Stimulated activated naive CD8-positive, alpha-beta T cell treated with anti-CD3 and anti-CD28 coated beads, Interleukin-15, Interleukin-2, amounts not matched to agents 100 U/mL and 50 U/mL, for 24 hours (primary cell): ENCODE results near the gene CCDC82.

ENCODE experiments used
- ATAC-seq: fragments of 150-1000 bp; cut with Tn5 transposase; one replicate; pipeline ENCODE4 v1.10.0; 2021
- DNase-seq: peaks from one replicate; pipeline ENCODE4 v3.0.0; 2021

The CCDC82 gene

DNA sequence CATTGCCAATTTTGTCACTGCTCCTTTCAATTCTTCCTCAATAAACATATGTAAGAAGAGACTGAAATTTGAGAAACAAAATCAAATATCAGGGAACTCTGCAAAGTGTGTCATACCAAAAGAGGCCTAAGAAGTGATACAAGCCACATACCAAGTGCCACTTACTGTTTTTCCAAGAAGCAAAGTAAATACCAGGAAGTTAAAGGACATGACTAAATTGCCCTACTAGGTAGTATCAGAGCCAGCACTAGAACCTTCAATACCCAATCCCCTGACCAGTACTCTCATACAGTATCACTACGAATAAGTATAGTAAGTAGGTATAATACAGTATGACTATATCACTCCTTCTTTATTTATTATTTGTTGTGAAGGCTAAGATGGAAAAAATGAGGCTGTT is 60.3 kb downstream of the CCDC82 start:
- ATAC-seq (peak; percentile 83), DNase-seq (no peak)

DNA sequence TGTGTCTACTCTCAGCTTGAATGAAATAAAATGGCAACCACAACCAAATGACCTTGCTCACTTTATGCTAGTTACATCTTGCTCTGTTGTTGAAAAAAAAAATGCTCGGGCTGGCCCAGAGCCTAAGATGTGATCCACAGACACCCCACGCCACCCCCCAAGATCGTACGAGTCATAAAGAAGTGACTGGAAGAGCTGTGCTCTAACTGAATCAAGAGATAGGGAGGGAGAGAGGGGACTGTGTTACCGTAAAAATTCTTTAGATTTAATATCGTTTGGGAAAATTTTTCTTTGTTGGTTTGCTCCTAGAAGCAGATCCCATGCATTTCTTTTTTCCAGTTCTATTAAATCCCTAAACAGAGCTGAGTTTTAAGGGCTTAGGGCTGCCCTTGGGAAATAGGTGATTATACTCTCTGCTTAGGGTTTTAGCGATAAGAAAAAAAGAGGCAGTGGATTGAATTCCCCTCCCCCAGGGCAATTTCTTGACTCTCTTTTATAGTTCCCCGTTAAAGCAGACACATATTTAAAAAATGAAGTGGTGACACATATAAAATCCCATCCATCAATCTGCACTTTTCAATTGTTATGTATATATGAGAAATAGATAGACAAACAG is 61.2 kb downstream of the CCDC82 start:
- no peak for ATAC-seq

DNA sequence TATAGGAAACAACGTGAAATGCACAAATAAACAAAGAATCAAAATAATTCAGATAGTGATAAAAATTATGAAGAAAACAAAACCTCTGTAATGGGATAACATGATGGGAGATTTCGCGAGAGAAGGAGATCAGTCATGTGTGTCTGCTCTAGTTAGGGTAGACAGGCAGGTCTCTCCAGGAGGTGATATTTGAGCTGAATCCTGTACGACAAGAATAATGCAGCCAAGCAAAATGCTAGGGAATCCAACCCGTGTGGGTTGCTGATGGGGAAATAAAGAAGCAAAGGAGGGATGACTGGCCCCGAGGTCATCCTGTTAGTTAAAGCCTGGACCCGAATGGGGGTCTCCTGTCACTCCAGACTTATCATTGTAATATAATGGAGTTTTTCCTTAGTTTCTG is 62.8 kb downstream of the CCDC82 start:
- no peak for DNase-seq
- ATAC-seq: no peak

More for the DNA sequence above, 61.2 kb downstream of the CCDC82 start:
- no peak for DNase-seq

DNA sequence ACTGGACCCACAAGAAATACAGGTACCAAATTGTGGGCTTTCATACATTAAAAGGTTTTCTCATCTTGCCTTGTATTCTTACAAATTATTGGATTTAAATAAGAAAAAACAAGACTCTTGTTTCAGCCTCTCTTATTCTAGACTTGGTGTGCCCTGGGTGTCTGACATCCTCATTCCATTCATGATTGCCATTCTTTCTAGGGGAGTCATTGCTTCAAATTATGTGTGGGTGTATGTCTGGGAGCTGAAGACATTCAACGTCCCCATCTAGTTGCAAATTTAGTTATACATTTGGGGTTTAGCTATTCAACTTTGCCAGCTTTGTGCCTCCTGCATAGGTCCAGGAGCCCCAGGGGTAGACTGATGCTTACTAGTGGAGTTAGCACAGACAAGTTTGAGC is 64.8 kb downstream of the CCDC82 start:
- DNase-seq (no peak), ATAC-seq (no peak)

DNA sequence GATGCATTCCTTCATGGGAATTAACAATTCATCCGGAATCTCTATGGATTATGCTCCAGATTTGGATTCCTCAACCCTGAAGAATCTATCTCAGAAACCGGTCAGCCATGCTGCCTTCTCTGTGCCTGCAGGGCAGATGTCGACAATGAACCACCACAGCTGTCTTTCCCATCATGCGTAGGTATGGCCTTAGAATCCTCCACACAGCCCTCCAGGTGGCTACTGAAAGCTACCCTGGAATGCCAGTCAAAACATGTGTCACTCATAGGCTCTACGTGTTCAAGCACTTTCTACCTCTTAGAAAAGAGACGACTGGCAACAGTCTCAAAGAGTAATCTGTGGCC is 66.1 kb downstream of the CCDC82 start:
- ATAC-seq (no peak), DNase-seq (no peak)

DNA sequence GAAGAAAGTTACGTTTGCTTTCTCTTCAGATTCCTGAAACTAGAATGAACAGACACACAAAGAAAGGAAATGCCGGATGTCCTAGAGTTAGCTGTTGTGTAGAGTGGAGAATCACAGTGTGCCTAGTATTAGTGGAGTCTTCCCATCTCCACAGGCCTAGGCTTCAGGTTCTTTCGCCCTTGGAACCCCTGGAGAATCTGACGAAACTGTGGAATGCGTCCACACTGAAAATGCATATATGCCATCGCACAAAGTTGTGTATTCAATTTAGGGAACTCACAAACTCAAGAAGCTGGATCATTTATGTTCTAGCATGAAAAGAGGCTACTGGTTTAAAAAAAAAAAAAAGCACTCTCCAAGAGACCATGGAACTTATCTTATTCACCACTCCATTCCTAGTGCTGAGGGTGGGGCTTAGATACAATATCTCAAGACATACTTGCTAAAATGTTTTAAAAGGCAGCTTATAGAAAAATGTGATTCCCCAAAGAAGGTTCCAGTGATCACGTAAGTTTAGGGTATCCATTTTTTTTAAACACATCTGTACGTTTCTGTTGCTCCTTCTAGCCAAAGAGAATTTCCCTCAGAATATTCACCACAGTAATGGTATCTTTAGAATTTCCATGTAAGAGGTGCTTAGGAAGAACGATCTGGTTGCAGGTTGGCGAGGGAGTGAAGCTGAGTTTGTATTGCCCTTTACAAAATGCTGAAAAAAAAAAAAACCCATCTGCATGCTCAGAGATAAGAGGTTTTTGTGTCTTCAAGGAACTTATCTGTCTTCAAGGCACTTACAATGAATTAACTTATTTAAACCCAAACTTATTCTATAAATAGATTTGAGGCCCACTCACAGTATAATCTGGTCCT is 66.7 kb downstream of the CCDC82 start:
- no peak for DNase-seq
- ATAC-seq: no peak

DNA sequence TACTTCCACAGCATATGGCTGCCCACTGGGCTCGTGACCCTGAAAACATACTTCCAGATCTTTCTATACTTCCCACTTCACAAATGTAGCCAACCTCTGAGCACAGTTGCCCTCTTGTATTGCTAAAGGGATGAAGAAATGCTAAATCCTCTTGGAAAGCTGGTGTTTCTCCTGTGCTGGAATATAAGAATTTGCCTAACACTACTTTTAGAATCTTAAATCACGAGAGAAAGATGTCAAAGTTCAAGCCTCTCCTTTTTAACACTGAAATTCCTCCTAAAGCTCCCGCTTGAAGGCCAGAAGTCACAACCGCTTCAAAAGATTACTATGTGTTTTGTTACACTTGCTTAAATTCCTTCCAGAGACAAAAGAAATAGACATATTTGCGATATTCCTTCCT is 68.6 kb downstream of the CCDC82 start:
- DNase-seq (no peak), ATAC-seq (no peak)

DNA sequence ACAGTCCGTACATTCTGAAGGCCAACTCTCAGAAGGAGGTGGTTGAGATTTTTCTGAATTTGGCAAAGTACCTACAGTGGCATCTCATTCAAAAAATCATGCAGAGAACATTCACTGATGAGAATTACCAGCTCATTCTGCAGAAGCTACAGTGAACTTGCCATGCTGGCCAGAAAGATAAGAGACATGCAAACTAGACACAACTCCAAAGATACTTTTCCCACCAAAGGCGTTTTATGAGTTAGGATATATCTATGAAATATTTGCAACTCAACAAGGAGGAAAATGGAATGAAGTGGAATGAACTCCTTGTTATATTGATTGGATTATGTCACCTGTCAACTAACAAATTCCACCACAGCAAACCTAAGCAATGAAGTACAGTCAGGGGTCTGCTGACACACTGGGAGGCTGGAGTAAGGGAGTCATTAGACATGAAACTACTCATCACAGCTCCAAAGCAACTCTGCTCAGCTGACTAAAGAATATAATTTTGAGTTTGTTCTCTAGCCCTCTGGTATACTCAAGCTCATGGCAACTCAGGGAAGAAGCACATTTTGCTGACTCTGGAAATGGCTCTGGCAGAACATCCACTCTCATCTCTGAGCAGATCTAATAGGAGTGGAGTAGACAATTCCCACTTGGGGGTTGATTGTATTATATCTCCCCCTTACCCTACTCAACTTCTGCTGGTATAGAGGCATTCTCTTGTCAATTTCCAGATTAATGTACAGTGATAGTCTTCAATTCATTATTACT is 69.6 kb downstream of the CCDC82 start:
- peak; percentile 53 for ATAC-seq

DNA sequence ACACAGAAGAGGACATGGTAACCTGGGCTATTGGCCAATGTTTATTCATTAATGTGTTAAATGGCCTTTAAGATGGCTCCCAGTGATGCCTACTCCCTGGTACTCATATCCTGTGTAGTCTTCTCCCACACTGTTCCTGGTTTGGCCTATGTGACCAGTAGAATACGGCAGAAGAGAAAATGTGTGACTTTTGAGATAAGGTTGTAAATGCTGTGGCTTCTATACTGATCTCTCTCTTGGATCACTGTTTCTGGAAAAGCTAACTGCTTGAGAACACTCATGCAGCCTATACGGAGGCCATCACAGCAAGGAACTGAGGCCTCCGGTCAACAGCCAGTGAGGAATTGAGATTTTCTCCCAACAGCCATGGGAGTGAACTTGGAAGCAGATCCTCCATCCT is 70.9 kb downstream of the CCDC82 start:
- ATAC-seq (no peak), DNase-seq (no peak)

More for the DNA sequence above, 69.6 kb downstream of the CCDC82 start:
- no peak for DNase-seq

DNA sequence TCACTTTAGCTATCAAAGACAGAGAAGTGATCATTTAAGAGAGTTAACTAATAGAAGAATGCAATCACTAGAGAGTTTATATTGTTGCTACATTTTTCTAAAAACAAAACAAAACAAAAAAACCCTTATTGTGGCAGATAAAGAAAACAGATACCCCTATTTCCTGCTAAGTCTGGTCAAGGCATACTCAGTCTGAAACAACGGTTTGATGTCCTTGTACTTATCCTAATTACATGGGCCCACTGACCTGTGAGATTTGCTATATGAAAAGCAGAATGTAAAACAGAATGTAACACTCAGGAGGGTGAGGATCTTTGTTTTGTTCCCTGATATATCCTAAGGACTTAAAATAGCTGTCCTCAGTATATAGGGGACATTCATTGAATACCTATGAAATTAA is 71.3 kb downstream of the CCDC82 start:
- ATAC-seq (no peak), DNase-seq (no peak)

DNA sequence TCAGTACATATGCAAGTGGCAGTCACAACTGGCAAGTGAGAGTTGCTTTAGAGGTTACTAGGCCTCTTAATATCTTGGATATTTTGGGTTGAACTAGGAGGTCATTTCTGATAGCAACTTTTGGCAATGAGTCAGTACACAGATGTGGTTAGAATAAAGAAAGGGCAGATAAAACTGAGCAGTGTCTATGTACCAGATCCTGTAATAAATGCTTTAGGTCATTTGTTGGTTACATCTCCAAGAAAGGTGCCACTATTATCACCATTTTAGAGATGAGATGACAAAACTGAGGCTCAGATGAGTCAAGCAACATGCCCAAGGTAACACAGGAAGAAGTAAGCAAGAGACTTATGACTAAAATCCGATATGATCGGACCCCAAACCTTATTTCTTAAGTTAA is 71.7 kb downstream of the CCDC82 start:
- peak; percentile 55 for ATAC-seq

DNA sequence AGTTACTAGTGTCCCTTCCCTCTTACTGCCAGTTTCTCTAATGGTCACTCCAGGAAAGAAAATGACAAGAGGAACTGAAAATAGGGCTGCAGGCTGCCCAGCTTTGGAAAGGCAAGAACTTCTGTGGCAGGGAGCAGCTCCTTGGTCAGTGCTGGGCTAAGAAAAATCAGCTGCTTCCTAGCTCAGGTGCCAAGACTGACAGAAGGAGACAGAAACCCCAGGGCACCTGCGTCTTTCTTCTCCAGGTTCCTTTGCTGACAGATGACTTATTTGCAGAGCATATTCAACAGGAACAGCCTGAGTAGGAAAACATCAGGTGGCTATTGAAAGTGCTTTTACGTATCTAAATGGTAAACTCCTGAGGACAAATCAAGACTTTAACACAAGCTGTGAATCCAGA is 72.1 kb downstream of the CCDC82 start:
- DNase-seq (no peak), ATAC-seq (no peak)

More for the DNA sequence above, 71.7 kb downstream of the CCDC82 start:
- no peak for DNase-seq

DNA sequence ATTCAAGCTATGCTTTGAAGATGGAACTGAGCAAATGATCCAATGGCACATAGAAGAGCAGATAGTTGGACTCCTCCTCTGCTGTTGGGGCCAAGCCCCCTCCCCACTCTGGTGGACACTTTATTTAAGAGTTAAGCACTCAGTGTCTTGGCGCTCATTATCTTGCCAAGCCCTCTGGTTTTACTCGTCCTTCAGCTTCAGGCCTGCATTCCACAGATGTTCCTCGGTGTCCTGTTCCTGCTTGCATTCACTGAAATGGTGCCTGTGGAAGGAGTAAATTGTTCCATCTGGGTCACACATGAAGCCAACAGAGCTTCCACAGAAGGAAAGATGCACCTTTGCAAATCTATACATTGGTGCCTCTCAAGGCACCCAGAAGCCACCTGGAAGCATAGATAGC is 72.8 kb downstream of the CCDC82 start:
- ATAC-seq (no peak), DNase-seq (no peak)

DNA sequence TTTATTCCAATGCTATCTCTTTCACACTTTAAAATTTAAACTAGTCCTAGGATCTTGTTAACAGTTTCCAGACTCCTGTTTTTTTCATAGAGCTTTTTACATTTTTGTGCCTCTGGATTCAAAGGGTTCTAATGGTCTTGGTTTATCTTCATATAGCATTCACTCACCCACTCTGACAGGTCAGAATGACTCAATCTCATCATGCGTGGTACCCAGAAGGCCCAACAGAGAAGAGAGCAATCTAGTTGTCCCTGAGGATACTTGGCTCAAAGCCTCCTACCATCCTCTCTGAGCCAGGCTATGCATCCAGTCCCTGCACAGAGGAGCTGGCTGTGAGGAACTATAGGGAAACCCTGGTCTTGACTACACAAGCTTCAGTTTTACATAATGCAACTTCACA is 74.2 kb downstream of the CCDC82 start:
- DNase-seq (no peak), ATAC-seq (no peak)

DNA sequence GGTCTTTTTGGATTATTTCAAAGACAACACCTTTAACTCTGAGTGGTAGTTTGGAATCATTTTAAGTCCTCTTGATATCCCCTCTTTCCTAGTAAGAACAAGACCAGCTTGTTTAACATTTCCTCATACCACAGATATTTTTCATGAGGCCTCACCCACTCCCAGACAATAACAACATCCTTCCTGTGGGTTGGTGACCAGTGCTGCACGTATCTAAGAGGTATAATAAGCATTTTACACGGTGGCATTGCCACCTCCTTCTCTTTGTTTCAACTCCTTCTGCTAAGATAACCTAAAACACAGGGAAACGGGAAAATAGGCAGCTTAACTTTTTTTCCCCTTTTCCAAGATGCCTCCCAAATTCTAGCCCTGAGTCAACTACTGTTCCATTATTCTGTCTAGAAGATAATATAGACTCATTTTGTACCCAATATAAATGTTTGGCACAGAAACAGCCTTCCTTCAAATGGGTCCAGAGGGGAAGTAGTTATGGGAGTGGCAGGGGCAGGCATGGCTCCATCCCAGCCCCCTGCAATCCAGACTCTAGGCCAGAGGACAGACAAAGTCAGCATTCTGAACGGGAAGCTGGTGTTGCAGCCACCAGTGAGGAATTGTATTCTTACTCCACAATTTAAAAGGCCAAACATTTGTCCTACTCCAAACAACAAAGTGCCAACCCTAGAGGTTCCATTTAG is 75.2 kb downstream of the CCDC82 start:
- ATAC-seq (peak; percentile 33), DNase-seq (no peak)

DNA sequence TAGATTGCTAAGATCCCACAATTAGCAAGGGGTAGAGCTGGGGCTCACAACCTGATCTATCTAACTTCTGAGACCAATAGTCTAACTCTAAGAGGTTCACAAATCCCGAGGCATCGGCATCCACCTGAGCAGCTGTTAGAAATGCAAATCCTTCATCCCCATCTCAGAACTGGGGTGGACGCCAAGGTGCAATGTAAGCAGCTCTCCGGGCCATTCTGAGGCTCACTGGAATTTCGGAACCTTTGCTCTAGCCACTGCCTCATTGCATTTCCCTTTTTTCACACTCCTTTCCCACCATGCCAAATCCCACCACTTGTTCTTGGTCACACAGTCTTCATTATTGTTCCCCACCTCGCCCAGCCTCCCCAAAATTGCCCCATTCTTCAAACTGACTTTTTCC is 76.5 kb downstream of the CCDC82 start:
- DNase-seq (no peak), ATAC-seq (no peak)

DNA sequence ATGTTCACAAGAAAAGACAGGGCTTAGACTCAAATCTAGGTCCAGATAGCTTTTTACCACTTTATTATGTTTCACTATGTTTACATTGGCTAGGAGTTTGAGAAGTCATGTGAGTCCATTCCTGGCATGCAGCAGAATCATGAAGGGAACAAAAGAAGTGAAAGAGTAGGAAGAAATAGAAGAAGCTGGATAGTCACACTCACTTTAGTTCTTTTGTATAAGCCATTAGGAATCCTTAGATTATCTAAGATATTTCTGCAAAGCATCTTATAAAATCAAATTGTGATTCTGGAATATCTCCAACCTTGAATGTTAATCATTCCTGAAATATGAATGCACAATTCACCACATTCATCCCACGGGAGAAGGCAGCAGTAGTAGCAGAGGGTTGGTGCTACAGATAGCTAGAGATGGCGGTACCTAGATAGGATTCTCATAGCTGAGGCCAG is 78.6 kb downstream of the CCDC82 start:
- ATAC-seq: no peak
- DNase-seq: no peak

DNA sequence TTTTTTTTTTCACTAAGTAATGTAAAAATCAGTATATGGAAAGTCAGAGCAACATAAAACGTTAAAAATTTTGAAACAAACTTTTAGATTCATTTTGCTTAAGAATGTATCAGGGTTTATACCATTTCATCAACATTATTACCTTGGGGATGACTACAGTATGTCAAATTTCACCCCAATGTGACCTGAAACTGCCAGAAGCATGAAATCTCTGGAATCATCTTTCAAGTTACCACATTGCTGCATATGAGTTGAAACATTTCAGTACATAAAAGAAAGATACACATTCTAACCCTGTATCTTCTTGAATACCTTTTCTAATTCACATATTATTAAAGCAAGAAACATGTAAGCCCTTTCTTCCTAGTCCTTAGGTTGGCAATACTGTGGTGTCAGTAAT is 79.5 kb downstream of the CCDC82 start:
- DNase-seq: no peak
- no peak for ATAC-seq

DNA sequence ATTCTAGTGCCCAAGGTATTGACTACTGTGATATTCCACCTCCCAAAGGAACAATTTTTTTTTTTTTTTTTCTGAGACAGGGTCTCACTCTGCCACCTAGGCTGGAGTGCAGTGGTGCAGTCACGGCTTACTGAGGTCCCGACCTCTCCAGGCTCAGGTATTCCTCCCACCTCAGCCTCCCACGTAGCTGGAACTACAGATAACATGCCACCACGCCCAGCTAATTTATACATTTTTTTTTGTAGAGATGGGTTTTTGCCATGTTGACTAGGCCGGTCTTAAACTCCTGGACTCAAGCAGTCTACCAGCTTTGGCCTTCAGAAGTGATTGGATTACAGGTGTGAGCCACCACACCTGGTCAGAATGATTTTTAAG is 80.1 kb downstream of the CCDC82 start:
- ATAC-seq (no peak), DNase-seq (no peak)

DNA sequence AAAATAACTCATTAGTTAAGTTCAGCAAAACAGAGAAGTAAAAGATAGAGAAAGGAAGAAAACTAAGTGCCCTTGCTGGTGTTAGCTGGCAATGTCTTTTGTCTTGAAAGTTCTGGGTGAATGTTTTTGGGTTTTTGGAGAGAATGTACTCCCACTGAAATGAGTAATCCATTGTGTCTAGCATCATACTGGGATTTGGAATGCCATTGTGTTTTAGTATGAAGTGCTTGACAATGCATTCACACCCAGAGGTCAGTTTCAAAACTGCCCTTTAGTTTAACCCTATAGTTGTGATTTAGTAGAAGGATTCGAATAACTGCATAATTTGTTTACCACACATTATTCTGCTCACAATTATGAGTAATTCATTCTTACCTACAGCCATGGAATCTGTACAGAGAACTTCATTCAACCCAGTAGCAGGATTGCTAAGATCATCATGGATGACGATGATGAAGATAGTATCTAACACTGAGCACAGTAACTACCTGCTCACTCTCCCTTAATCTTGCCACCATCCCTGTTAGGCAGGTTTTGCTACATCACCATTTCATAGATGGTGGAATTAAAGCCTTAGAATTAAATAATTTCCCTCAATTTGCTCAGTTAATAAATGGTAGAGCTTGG is 80.6 kb downstream of the CCDC82 start:
- DNase-seq (no peak), ATAC-seq (no peak)

DNA sequence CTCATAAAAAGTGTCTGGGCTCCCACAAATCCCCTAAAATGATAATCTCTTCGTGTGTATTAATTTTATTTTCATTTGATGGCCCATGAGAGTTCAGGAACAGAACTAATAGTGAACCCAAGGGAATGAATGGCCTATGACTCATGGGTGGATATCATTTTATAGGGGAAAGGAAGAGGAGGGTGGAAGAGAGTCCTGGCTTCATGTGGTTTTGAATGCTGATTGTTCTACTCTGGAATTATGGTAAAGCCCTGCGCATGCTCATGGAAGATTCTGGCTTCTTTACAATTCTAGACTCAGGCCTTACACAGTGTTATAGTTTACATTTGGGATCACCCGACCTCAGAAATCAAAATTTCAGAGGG is 82.0 kb downstream of the CCDC82 start:
- DNase-seq: no peak
- ATAC-seq: no peak
